CD14-positive monocyte (primary cell): ENCODE data around the gene MIA2. TPM values are rescaled to one million over a fixed set of nuclear protein-coding genes. Genes with fewer than 3 reads are reported as not detected.

Source experiments
- DNase-seq, 3 donors: peaks; one replicate each; pipeline ENCODE4 v3.0.0-alpha.2; 2011 to 2022
- H2AFZ ChIP-seq: 2 replicates; pipeline ENCODE4 v1.6.0; 2012; ENCODE audit warnings: mild to moderate bottlenecking, low read depth, low read length, inconsistent platforms; ENCODE audit not compliant: insufficient read depth, poor library complexity, severe bottlenecking
- H3K27ac ChIP-seq, 2 donors: 1 replicate in 1 of 2; 2 replicates in 1 of 2; pipeline ENCODE4 v1.5.1; 2012 to 2013; ENCODE audit warnings: low read length in 2 of 2, control low read depth in 1 of 2, inconsistent platforms in 1 of 2, low read depth in 1 of 2, mild to moderate bottlenecking in 1 of 2
- H3K27me3 ChIP-seq, 2 donors: one replicate each; pipeline versions ENCODE4 v1.6.0 to v1.6.1; 2011 to 2013; ENCODE audit warnings: low read length in 2 of 2; ENCODE audit not compliant: control insufficient read depth in 2 of 2, insufficient read depth in 2 of 2
- H3K36me3 ChIP-seq, 2 donors: replicated peaks in 1 of 2; 1 replicate in 1 of 2; 2 replicates in 1 of 2; pipeline versions ENCODE4 v1.5.1 to v1.6.1; 2012 to 2013; ENCODE audit warnings: low read length in 2 of 2, control low read depth in 1 of 2, inconsistent platforms in 1 of 2, mild to moderate bottlenecking in 1 of 2; ENCODE audit not compliant: insufficient read depth in 2 of 2, control insufficient read depth in 1 of 2
- H3K4me1 ChIP-seq, 2 donors: 1 replicate in 1 of 2; 2 replicates in 1 of 2; pipeline versions ENCODE4 v1.5.1 to v1.6.1; 2012 to 2013; ENCODE audit warnings: low read length in 2 of 2, control low read depth in 1 of 2, inconsistent platforms in 1 of 2, mild to moderate bottlenecking in 1 of 2, moderate library complexity in 1 of 2; ENCODE audit not compliant: insufficient read depth in 2 of 2, control insufficient read depth in 1 of 2
- H3K4me2 ChIP-seq: replicated peaks from 2 replicates; pipeline ENCODE3; 2012; ENCODE audit warnings: low read length, moderate library complexity, mild to moderate bottlenecking; ENCODE audit not compliant: poor library complexity, severe bottlenecking; ENCODE audit errors: extremely low read depth
- H3K4me3 ChIP-seq, 3 experiments: fragments of 200-600 bp in 1 of 3; sonication (generic) in 1 of 3; replicated peaks in 1 of 3; 1 replicate in 2 of 3; 2 replicates in 1 of 3; pipeline ENCODE4 v1.5.1; 2011 to 2013; ENCODE audit warnings: low read length in 3 of 3, mild to moderate bottlenecking in 3 of 3, control low read depth in 2 of 3, low read depth in 2 of 3, inconsistent platforms in 1 of 3, moderate library complexity in 1 of 3
- H3K79me2 ChIP-seq: 2 replicates; pipeline ENCODE4 v1.6.0; 2012; ENCODE audit warnings: mild to moderate bottlenecking, control low read depth, inconsistent platforms, low read length, moderate library complexity; ENCODE audit not compliant: insufficient read depth
- H3K9ac ChIP-seq: 2 replicates; pipeline ENCODE4 v1.6.0; 2017; ENCODE audit warnings: low read length, mild to moderate bottlenecking; ENCODE audit not compliant: insufficient read depth, poor library complexity, severe bottlenecking
- H3K9me3 ChIP-seq, 2 donors: replicated peaks in 1 of 2; 1 replicate in 1 of 2; 2 replicates in 1 of 2; pipeline versions ENCODE4 v1.5.1 to v1.6.1; 2012 to 2013; ENCODE audit warnings: low read length in 2 of 2, control low read depth in 1 of 2; ENCODE audit not compliant: control insufficient read depth in 1 of 2, insufficient read depth in 1 of 2
- H4K20me1 ChIP-seq: 2 replicates; pipeline ENCODE4 v1.6.0; 2012; ENCODE audit warnings: mild to moderate bottlenecking, low read length, control low read depth, moderate library complexity; ENCODE audit not compliant: insufficient read depth
- H3K27ac Mint-ChIP-seq, 7 donors: one replicate each; pipeline ENCODE4 v1.8.0; 2020; ENCODE audit warnings: mild to moderate bottlenecking in 7 of 7, mixed read lengths in 7 of 7, moderate library complexity in 6 of 7, inconsistent platforms in 2 of 7
- H3K27me3 Mint-ChIP-seq, 3 donors: one replicate each; pipeline ENCODE4 v1.8.0; 2021 to 2022; ENCODE audit warnings: low read depth in 3 of 3, mild to moderate bottlenecking in 3 of 3, mixed read lengths in 3 of 3, moderate library complexity in 3 of 3, inconsistent platforms in 1 of 3
- H3K36me3 Mint-ChIP-seq, 2 donors: one replicate each; pipeline ENCODE4 v1.8.0; 2020; ENCODE audit warnings: mixed read lengths in 2 of 2, inconsistent platforms in 1 of 2, mild to moderate bottlenecking in 1 of 2
- H3K4me1 Mint-ChIP-seq: one replicate; pipeline ENCODE4 v1.8.0; 2020; ENCODE audit warnings: mild to moderate bottlenecking, mixed read lengths
- H3K4me3 Mint-ChIP-seq, 2 donors: one replicate each; pipeline ENCODE4 v1.8.0; 2020; ENCODE audit warnings: mild to moderate bottlenecking in 2 of 2, mixed read lengths in 2 of 2, moderate library complexity in 1 of 2
- H3K9me3 Mint-ChIP-seq, 7 donors: one replicate each; pipeline ENCODE4 v1.8.0; 2020 to 2022; ENCODE audit warnings: mixed read lengths in 7 of 7, mild to moderate bottlenecking in 6 of 7, moderate library complexity in 6 of 7, inconsistent platforms in 2 of 7
- WGBS: methylation state at CpG from one replicate; pipeline ENCODE4 v1.1.5; 2013; ENCODE audit warnings: missing lambda C conversion rate; ENCODE audit not compliant: insufficient coverage; 5-methylcytosine and 5-hydroxymethylcytosine counted together
- intact Hi-C, 2 donors: fragments of 100-400 bp; cut with micrococcal nuclease; formaldehyde crosslinking; loops; one replicate each; pipeline versions ENCODE4 v1.15.0 to v1.15.1; 2023
- polyA plus RNA-seq, 3 donors: library from polyadenylated mRNA; depleted of rRNA in 1 of 3; unstranded in 2 of 3; stranded (reverse) in 1 of 3; fragments of 300-500 nt in 2 of 3; fragments of >200 nt in 1 of 3; fragmentation: Illumina TruSeq in 2 of 3; gene quantifications; 1 replicate in 2 of 3; 2 replicates in 1 of 3; pipeline ENCODE4 v1.2.3, GENCODE V29; 2012 to 2021
- TF ChIP-seq, protein P1 (sequence below): fragments of 200-600 bp; IDR thresholded peaks from one replicate; pipeline ENCODE4 v1.8.0; 2022; ENCODE audit warnings: antibody characterized with exemption, mild to moderate bottlenecking

MIA2 gene
- polyA plus RNA-seq, 3 donors: 19.1 to 24.6 (median 20.0) TPM

DNA sequence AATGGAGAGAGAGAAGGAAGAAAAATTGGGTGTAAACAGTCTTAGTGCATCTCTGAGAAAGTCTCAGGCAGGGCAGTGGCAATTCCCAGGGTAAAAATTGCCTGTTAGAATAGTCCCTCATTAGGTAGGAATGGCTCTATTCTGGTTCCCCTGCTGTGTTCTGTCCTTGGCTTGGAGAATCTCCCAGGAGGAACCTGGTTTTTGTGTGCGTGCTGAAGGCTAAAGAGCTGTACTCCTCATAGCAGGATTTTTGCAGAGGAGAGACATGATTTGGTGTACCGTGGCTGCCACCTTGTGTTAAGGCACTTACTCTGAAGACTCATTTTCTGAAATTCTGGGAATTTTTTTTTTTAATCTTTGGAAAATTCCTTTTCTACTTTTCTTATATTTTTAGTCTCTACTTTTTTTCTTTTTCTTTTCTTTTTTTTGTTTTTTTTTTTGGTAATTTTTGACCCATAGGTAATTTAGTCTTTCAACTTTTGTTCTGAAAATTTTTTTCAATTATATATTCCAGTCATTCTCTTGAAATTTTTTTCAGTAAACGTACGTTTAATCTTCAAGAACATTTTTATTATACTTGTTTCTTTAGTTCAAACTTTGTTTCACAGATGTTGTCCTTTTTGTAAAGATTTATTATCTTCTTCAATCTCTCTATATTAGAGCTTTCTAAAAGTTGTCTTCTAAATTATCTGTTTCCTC lies 134.7 kb downstream of the MIA2 start:
- peaks cover 20% of the 10 kb centered on the region for H4K20me1 ChIP-seq
- no peaks in the 10 kb centered on the region for H3K27me3 ChIP-seq
- peaks cover 51 to 55% of the 10 kb centered on the region in 2 donors for H3K36me3 Mint-ChIP-seq
- H3K27ac ChIP-seq: no peak overlapping the region
- intact Hi-C loops: no loop called here
- peaks cover 9 to 58% of the 10 kb centered on the region in 2 donors for H3K36me3 ChIP-seq
- H2AFZ ChIP-seq: no peak overlapping the region
- WGBS: 62% methylated on average over 1 of the region's 4 CpGs
- H3K79me2 ChIP-seq: peaks cover 4% of the 10 kb centered on the region
- no peaks in the 10 kb centered on the region for H3K27me3 Mint-ChIP-seq
- TF ChIP-seq, protein P1, sequence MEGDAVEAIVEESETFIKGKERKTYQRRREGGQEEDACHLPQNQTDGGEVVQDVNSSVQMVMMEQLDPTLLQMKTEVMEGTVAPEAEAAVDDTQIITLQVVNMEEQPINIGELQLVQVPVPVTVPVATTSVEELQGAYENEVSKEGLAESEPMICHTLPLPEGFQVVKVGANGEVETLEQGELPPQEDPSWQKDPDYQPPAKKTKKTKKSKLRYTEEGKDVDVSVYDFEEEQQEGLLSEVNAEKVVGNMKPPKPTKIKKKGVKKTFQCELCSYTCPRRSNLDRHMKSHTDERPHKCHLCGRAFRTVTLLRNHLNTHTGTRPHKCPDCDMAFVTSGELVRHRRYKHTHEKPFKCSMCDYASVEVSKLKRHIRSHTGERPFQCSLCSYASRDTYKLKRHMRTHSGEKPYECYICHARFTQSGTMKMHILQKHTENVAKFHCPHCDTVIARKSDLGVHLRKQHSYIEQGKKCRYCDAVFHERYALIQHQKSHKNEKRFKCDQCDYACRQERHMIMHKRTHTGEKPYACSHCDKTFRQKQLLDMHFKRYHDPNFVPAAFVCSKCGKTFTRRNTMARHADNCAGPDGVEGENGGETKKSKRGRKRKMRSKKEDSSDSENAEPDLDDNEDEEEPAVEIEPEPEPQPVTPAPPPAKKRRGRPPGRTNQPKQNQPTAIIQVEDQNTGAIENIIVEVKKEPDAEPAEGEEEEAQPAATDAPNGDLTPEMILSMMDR: no peak
- H3K4me2 ChIP-seq: no peak overlapping the region
- H3K4me1 Mint-ChIP-seq: no peaks in the 10 kb centered on the region
- H3K4me1 ChIP-seq: no peaks in the 10 kb centered on the region
- no peak overlapping the region for H3K4me3 ChIP-seq
- DNase-seq: peak in 1 of 3 donors; percentile 7
- H3K27ac Mint-ChIP-seq: no peak overlapping the region
- peaks cover 12 to 21% (median 18%) of the 10 kb centered on the region in 7 donors for H3K9me3 Mint-ChIP-seq
- no peak overlapping the region for H3K4me3 Mint-ChIP-seq
- peaks cover 9 to 12% of the 10 kb centered on the region in 2 donors for H3K9me3 ChIP-seq
- H3K9ac ChIP-seq: no peak overlapping the region

DNA sequence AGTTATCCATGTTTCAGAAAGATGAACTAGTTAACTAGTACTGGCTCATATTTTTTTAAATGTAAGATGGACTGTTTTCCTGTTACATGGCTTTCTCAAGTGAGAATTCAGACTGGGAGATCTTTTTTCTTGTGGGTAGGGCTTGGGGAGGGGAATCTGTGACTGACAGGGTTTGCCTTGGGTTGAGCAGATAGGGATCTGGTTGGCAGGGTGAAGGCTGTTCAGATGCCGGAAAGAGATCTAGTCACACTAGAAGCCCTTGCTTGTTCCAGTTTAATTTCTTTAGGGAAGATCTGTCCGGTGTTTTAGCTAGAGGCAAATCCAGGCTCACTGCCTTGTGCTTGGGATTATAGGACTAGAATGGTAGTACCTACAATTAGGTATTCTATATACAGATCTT lies 135.3 kb downstream of the MIA2 start:
- peaks cover 20% of the 10 kb centered on the region for H4K20me1 ChIP-seq
- intact Hi-C loops: no loop called here
- Mint-ChIP-seq H3K4me3 (no peak overlapping the region), H3K9me3 (peaks cover 6 to 15% (median 12%) of the 10 kb centered on the region in 7 donors), H3K4me1 (no peaks in the 10 kb centered on the region), H3K27me3 (no peaks in the 10 kb centered on the region), H3K27ac (peak overlapping the region in 2 of 7 donors; percentile 43 to 75), H3K36me3 (peaks cover 45 to 49% of the 10 kb centered on the region in 2 donors)
- peaks cover 9 to 51% of the 10 kb centered on the region in 2 donors for H3K36me3 ChIP-seq
- H2AFZ ChIP-seq: no peak overlapping the region
- peaks cover 4% of the 10 kb centered on the region for H3K79me2 ChIP-seq
- WGBS: 100% methylated on average over 1 of the region's 2 CpGs
- no peak overlapping the region for H3K4me3 ChIP-seq
- peaks cover 6% of the 10 kb centered on the region in 2 donors for H3K9me3 ChIP-seq
- H3K27me3 ChIP-seq: no peaks in the 10 kb centered on the region
- TF ChIP-seq, protein P1: no peak
- H3K4me1 ChIP-seq: no peaks in the 10 kb centered on the region
- DNase-seq: no peak
- H3K9ac ChIP-seq: no peak overlapping the region
- no peak overlapping the region for H3K27ac ChIP-seq
- no peak overlapping the region for H3K4me2 ChIP-seq
